SU-DHL-6 (cell line): ENCODE measurements around the gene ANKS1B.

Source experiments
- H2AFZ ChIP-seq: fragments of 200-600 bp; sonication (generic); 2 replicates; pipeline ENCODE4 v1.6.1; 2014; ENCODE audit warnings: low read depth, mild to moderate bottlenecking, moderate library complexity, mixed read lengths, antibody characterized with exemption, low read length; ENCODE audit not compliant: severe bottlenecking
- H3F3A ChIP-seq: fragments of 200-600 bp; shearing (Covaris generic); 2 replicates; pipeline ENCODE4 v1.6.0; 2016; ENCODE audit warnings: antibody characterized with exemption, mild to moderate bottlenecking; ENCODE audit not compliant: insufficient read depth
- H3K27ac ChIP-seq: fragments of 200-600 bp; sonication (generic); 2 replicates; pipeline ENCODE4 v1.5.1; 2016; ENCODE audit warnings: low read depth, mild to moderate bottlenecking, low read length, moderate library complexity, mixed read lengths
- H3K27me3 ChIP-seq: fragments of 200-600 bp; sonication (generic), shearing (Covaris generic); 2 replicates; pipeline ENCODE4 v1.6.0; 2014; ENCODE audit warnings: mild to moderate bottlenecking, low read length
- H3K36me3 ChIP-seq: fragments of 200-600 bp; sonication (generic); 2 replicates; pipeline ENCODE4 v1.6.1; 2014; ENCODE audit warnings: mild to moderate bottlenecking, low read length, mixed read lengths
- H3K4me2 ChIP-seq: fragments of 300-600, 200-600 bp; shearing (Covaris generic), sonication (generic); 2 replicates; pipeline ENCODE4 v1.6.0; 2014; ENCODE audit warnings: low read length, low read depth, mild to moderate bottlenecking; ENCODE audit not compliant: poor library complexity, severe bottlenecking
- H3K4me3 ChIP-seq: fragments of 200-600 bp; sonication (generic); 2 replicates; pipeline ENCODE4 v1.5.1; 2014; ENCODE audit warnings: antibody characterized with exemption, low read length, mild to moderate bottlenecking, mixed read lengths; ENCODE audit not compliant: insufficient read depth, poor library complexity, severe bottlenecking
- H3K79me2 ChIP-seq: fragments of 200-600 bp; sonication (generic); 2 replicates; pipeline ENCODE4 v1.6.1; 2014; ENCODE audit warnings: mild to moderate bottlenecking, low read length, moderate library complexity; ENCODE audit not compliant: insufficient read depth
- H3K9ac ChIP-seq: fragments of 200-600 bp; sonication (generic); 2 replicates; pipeline ENCODE4 v1.7.0; 2014; ENCODE audit warnings: mild to moderate bottlenecking, low read length
- H3K9me2 ChIP-seq: fragments of 200-600 bp; sonication (generic); replicated peaks from 2 replicates; pipeline ENCODE4 v1.6.1; 2014; ENCODE audit warnings: low read length; ENCODE audit not compliant: insufficient read depth
- H3K9me3 ChIP-seq: fragments of 200-600 bp; sonication (generic); 2 replicates; pipeline ENCODE4 v1.6.1; 2014; ENCODE audit warnings: low read length, mixed read lengths; ENCODE audit not compliant: insufficient read depth
- H4K20me1 ChIP-seq: fragments of 200-600 bp; sonication (generic); 2 replicates; pipeline ENCODE4 v1.6.1; 2014; ENCODE audit warnings: low read depth, mild to moderate bottlenecking, antibody characterized with exemption, low read length, moderate library complexity, mixed read lengths
- EZH2phosphoT487 ChIP-seq: fragments of 200-600 bp; sonication (generic), shearing (Covaris generic); conservative IDR thresholded peaks from 2 replicates; pipeline ENCODE4 v1.6.1; 2018; ENCODE audit warnings: mild to moderate bottlenecking, antibody characterized with exemption, low read length, moderate library complexity, mixed read lengths
- TF ChIP-seq, protein P1 (sequence below): fragments of 200-600 bp; sonication (generic); IDR thresholded peaks from one replicate; pipeline ENCODE4 v1.5.1; 2017; ENCODE audit warnings: antibody characterized with exemption, mild to moderate bottlenecking, low read length, moderate library complexity; ENCODE audit not compliant: insufficient read depth, poor library complexity, severe bottlenecking

ANKS1B gene

DNA sequence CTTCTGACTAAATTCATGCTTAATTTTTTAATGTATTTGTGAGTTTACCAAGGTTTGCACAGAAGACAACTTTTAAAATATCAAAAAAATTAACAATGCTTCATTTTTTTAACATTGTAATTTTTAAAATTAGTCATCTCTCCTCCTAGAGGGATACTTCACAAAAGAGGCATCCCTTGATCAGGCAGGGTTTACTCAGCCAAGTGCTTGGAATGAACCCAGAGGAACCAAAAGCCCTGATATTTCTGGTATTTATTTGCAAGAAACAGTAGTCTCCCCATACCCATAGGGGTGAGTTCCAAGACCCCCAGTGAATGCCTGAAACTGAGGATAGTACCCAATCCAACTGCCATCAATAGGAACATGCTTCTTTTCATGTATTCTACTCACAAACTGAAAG lies 284.7 kb downstream of the ANKS1B start:
- H3K9me3 ChIP-seq = no peaks in the 10 kb centered on the region
- no peak overlapping the region for H3K4me2 ChIP-seq
- no peaks in the 10 kb centered on the region for H3K79me2 ChIP-seq
- H3K36me3 ChIP-seq = no peaks in the 10 kb centered on the region
- no peak overlapping the region for H2AFZ ChIP-seq
- H3K4me3 ChIP-seq = no peak overlapping the region
- no peaks in the 10 kb centered on the region for H3F3A ChIP-seq
- H3K9me2 ChIP-seq = no peaks in the 10 kb centered on the region
- H3K9ac ChIP-seq = no peak overlapping the region
- H3K27ac ChIP-seq = no peak overlapping the region
- TF ChIP-seq, protein P1, sequence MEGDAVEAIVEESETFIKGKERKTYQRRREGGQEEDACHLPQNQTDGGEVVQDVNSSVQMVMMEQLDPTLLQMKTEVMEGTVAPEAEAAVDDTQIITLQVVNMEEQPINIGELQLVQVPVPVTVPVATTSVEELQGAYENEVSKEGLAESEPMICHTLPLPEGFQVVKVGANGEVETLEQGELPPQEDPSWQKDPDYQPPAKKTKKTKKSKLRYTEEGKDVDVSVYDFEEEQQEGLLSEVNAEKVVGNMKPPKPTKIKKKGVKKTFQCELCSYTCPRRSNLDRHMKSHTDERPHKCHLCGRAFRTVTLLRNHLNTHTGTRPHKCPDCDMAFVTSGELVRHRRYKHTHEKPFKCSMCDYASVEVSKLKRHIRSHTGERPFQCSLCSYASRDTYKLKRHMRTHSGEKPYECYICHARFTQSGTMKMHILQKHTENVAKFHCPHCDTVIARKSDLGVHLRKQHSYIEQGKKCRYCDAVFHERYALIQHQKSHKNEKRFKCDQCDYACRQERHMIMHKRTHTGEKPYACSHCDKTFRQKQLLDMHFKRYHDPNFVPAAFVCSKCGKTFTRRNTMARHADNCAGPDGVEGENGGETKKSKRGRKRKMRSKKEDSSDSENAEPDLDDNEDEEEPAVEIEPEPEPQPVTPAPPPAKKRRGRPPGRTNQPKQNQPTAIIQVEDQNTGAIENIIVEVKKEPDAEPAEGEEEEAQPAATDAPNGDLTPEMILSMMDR = no peak
- TF ChIP-seq EZH2phosphoT487 = no peak
- no peaks in the 10 kb centered on the region for H3K27me3 ChIP-seq
- H4K20me1 ChIP-seq = no peaks in the 10 kb centered on the region

DNA sequence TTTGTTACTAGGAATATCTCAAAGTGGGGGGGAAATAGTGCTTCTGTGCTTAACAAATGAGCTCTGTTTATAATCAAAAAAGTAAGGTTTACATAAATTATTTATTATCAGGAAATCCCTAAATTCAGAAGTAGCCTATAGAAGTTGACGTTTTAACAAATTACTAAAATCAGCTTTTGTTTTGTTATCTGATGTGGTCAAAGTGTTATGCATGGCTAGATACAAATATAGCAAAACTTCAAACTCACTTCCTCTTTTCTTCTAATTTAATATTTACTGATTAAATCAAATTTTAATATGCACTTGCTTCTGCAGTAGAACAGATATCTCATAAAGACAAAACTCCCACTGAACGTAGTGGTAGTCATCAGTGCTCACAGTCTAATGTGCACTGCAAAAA lies 289.7 kb downstream of the ANKS1B start:
- Histone ChIP-seq H3K9me2 (no peaks in the 10 kb centered on the region), H3K4me2 (no peak overlapping the region), H3K9me3 (no peaks in the 10 kb centered on the region), H3K4me3 (no peak overlapping the region), H3K27ac (no peak overlapping the region), H3K79me2 (no peaks in the 10 kb centered on the region), H4K20me1 (no peaks in the 10 kb centered on the region), H3F3A (no peaks in the 10 kb centered on the region), H3K9ac (no peak overlapping the region), H2AFZ (no peak overlapping the region), H3K36me3 (no peaks in the 10 kb centered on the region), H3K27me3 (no peaks in the 10 kb centered on the region)
- TF ChIP-seq, protein P1 = no peak
- TF ChIP-seq EZH2phosphoT487 = no peak

DNA sequence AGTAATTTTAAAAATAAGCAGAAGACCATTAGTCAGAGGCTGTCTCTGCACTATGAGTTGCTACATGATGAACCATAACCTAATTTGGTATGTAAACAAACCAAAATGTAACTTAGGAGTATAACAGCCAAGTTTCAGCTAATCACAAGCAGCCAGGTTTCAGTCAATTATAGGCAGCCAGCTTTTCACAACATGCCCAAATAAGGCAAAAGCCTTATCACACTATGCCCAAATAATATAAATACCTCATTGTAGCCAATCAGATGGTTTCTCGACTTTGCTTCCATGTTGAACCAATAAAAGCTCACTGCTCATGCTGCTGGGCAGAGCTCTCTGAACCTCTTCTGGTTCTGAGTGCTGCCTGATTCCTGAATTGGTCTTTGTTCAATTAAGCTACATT lies 298.6 kb downstream of the ANKS1B start:
- Histone ChIP-seq H3K36me3 (no peaks in the 10 kb centered on the region), H3K9me3 (no peaks in the 10 kb centered on the region), H4K20me1 (no peaks in the 10 kb centered on the region), H3F3A (no peaks in the 10 kb centered on the region), H2AFZ (no peak overlapping the region), H3K9me2 (no peaks in the 10 kb centered on the region), H3K27me3 (no peaks in the 10 kb centered on the region), H3K27ac (no peak overlapping the region), H3K4me2 (no peak overlapping the region), H3K4me3 (no peak overlapping the region), H3K79me2 (no peaks in the 10 kb centered on the region), H3K9ac (no peak overlapping the region)
- no peak for TF ChIP-seq EZH2phosphoT487
- TF ChIP-seq, protein P1 = no peak

DNA sequence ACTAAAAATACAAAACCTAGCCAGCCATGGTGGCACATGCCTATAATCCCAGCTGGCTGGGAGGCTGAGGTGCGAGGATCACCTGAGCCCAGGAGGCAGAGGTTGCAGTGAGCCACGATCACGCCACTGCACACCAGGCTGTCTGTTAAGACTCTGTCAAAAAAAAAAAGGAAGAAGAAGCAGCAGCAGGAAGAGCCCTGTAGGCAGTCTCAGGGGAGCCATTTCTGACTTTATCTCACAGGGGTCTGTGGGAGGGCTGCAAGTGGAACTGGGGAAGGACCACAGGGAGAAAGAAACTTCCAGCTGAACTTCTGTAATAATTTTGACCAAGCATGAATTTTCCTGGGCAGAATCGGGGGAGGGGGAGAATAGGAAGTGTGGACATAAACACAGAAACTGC lies 304.5 kb downstream of the ANKS1B start:
- H3K9me3 ChIP-seq = no peaks in the 10 kb centered on the region
- H3K9ac ChIP-seq = no peak overlapping the region

More for the DNA sequence above, 304.5 kb downstream of the ANKS1B start:
- no peaks in the 10 kb centered on the region for H3K79me2 ChIP-seq
- H3K4me3 ChIP-seq = no peak overlapping the region
- no peaks in the 10 kb centered on the region for H3K9me2 ChIP-seq
- H3K27ac ChIP-seq = no peak overlapping the region
- no peak overlapping the region for H3K4me2 ChIP-seq
- no peaks in the 10 kb centered on the region for H3F3A ChIP-seq
- H2AFZ ChIP-seq = no peak overlapping the region
- H3K36me3 ChIP-seq = no peaks in the 10 kb centered on the region
- H3K27me3 ChIP-seq = no peaks in the 10 kb centered on the region
- TF ChIP-seq, protein P1 = no peak
- no peak for TF ChIP-seq EZH2phosphoT487
- no peaks in the 10 kb centered on the region for H4K20me1 ChIP-seq
